Neuronal stem cell (in vitro differentiated cells): ENCODE measurements around the gene ZNF280B.

Source experiments
- DNase-seq: peaks from one replicate; pipeline ENCODE4 v3.0.0-alpha.2; 2013; ENCODE audit warnings: low spot score
- H2AFZ ChIP-seq: one replicate; pipeline ENCODE4 v1.6.1; 2013; ENCODE audit warnings: mild to moderate bottlenecking, low read length, inconsistent platforms
- H2AK5ac ChIP-seq: 2 replicates; pipeline ENCODE4 v1.6.1; 2013; ENCODE audit warnings: low read depth, mild to moderate bottlenecking, inconsistent platforms, low read length, moderate library complexity, mixed read lengths
- H2BK120ac ChIP-seq: 2 replicates; pipeline ENCODE4 v1.6.1; 2013; ENCODE audit warnings: low read depth, mild to moderate bottlenecking, inconsistent platforms, low read length, moderate library complexity, mixed read lengths
- H2BK12ac ChIP-seq: one replicate; pipeline ENCODE4 v1.6.1; 2013; ENCODE audit warnings: low read length, inconsistent platforms
- H2BK15ac ChIP-seq: 2 replicates; pipeline ENCODE4 v1.6.1; 2013; ENCODE audit warnings: mild to moderate bottlenecking, low read length, inconsistent platforms, mixed read lengths
- H2BK5ac ChIP-seq: one replicate; pipeline ENCODE4 v1.6.1; 2013; ENCODE audit warnings: inconsistent platforms, mild to moderate bottlenecking, low read length, moderate library complexity
- H3K14ac ChIP-seq: one replicate; pipeline ENCODE4 v1.6.1; 2013; ENCODE audit warnings: low read length, inconsistent platforms
- H3K18ac ChIP-seq: 2 replicates; pipeline ENCODE4 v1.6.1; 2013; ENCODE audit warnings: low read length, inconsistent platforms
- H3K23ac ChIP-seq: 2 replicates; pipeline ENCODE4 v1.6.1; 2013; ENCODE audit warnings: low read depth, mild to moderate bottlenecking, mixed read lengths, low read length, inconsistent platforms; ENCODE audit not compliant: poor library complexity
- H3K27ac ChIP-seq: replicated peaks from 3 replicates; pipeline ENCODE4 v1.5.1; 2013; ENCODE audit warnings: low read length, inconsistent platforms
- H3K27me3 ChIP-seq, 3 experiments: 2 replicates each; pipeline ENCODE4 v1.6.1; 2013; ENCODE audit warnings: low read length in 3 of 3, mild to moderate bottlenecking in 2 of 3, inconsistent platforms in 1 of 3, low read depth in 1 of 3, mixed read lengths in 1 of 3, moderate library complexity in 1 of 3; ENCODE audit not compliant: control insufficient read depth in 3 of 3, insufficient read depth in 3 of 3
- H3K36me3 ChIP-seq, 2 donors: replicated peaks in 1 of 2; 2 replicates each; pipeline ENCODE4 v1.6.1; 2013; ENCODE audit warnings: low read length in 2 of 2; ENCODE audit not compliant: control insufficient read depth in 2 of 2, insufficient read depth in 2 of 2
- H3K4ac ChIP-seq: 2 replicates; pipeline ENCODE4 v1.6.1; 2013; ENCODE audit warnings: inconsistent platforms, mild to moderate bottlenecking, low read length, moderate library complexity
- H3K4me1 ChIP-seq, 2 donors: 1 replicate in 1 of 2; 2 replicates in 1 of 2; pipeline ENCODE4 v1.6.1; 2013; ENCODE audit warnings: low read length in 2 of 2, low read depth in 1 of 2; ENCODE audit not compliant: control insufficient read depth in 2 of 2, insufficient read depth in 1 of 2
- H3K4me2 ChIP-seq: one replicate; pipeline ENCODE4 v1.6.1; 2013; ENCODE audit warnings: mild to moderate bottlenecking, low read length, inconsistent platforms; ENCODE audit not compliant: insufficient read depth, poor library complexity, severe bottlenecking
- H3K4me3 ChIP-seq, 2 donors: 2 replicates each; pipeline ENCODE4 v1.5.1; 2013; ENCODE audit warnings: low read length in 2 of 2, mild to moderate bottlenecking in 2 of 2, inconsistent platforms in 1 of 2, moderate library complexity in 1 of 2
- H3K79me1 ChIP-seq: one replicate; pipeline ENCODE4 v1.6.1; 2013; ENCODE audit warnings: low read depth, mild to moderate bottlenecking, inconsistent platforms, low read length, moderate library complexity
- H3K9ac ChIP-seq: one replicate; pipeline ENCODE4 v1.6.1; 2013; ENCODE audit warnings: mild to moderate bottlenecking, low read depth, low read length, inconsistent platforms; ENCODE audit not compliant: poor library complexity
- H3K9me3 ChIP-seq, 2 donors: replicated peaks in 1 of 2; 2 replicates each; pipeline versions ENCODE3 to v1.6.1; 2013; ENCODE audit warnings: low read length in 2 of 2, mild to moderate bottlenecking in 2 of 2, inconsistent platforms in 1 of 2, low read depth in 1 of 2, mixed read lengths in 1 of 2, moderate library complexity in 1 of 2; ENCODE audit not compliant: control insufficient read depth in 2 of 2, insufficient read depth in 1 of 2
- H4K8ac ChIP-seq: one replicate; pipeline ENCODE4 v1.6.1; 2013; ENCODE audit warnings: low read depth, mild to moderate bottlenecking, inconsistent platforms, low read length, moderate library complexity
- H4K91ac ChIP-seq: one replicate; pipeline ENCODE4 v1.6.1; 2013; ENCODE audit warnings: low read length, low read depth, mild to moderate bottlenecking, inconsistent platforms; ENCODE audit not compliant: poor library complexity
- WGBS, 2 donors: extraction: QIAGEN DNeasy Blood & Tissue Kit; methylation state at CpG; one replicate each; pipeline ENCODE4 v1.1.7; 2013; ENCODE audit warnings: missing lambda C conversion rate in 2 of 2, mixed read lengths in 1 of 2; ENCODE audit not compliant: insufficient read length in 2 of 2, insufficient replicate concordance in 1 of 2; ENCODE audit errors: extremely low coverage in 2 of 2; 5-methylcytosine and 5-hydroxymethylcytosine counted together

ZNF280B gene

GRCh38 chr22:22552630-22553029 lies 44.1 kb upstream of the ZNF280B start:
- no peaks in the 10 kb centered on the region for H3K79me1 ChIP-seq
- no peak overlapping the region for H2AK5ac ChIP-seq
- H2BK12ac ChIP-seq, result no peak overlapping the region
- WGBS, 2 donors, result no CpG with 5 or more reads among the region's 4 CpGs
- H2BK5ac ChIP-seq, result no peak overlapping the region
- no peak overlapping the region for H3K4me2 ChIP-seq
- H4K8ac ChIP-seq, result no peak overlapping the region
- H3K27ac ChIP-seq, result no peak overlapping the region
- no peak overlapping the region for H2AFZ ChIP-seq
- no peak overlapping the region for H4K91ac ChIP-seq
- H3K36me3 ChIP-seq, result no peaks in the 10 kb centered on the region
- no peaks in the 10 kb centered on the region for H3K4me1 ChIP-seq
- no peak overlapping the region for H3K14ac ChIP-seq
- H3K23ac ChIP-seq, result no peak overlapping the region
- H3K9ac ChIP-seq, result no peak overlapping the region
- H3K27me3 ChIP-seq, result peaks cover 0 to 42% (median 0%) of the 10 kb centered on the region in 3 experiments
- H3K4me3 ChIP-seq, result no peak overlapping the region
- H3K18ac ChIP-seq, result no peak overlapping the region
- H2BK15ac ChIP-seq, result no peak overlapping the region
- peaks cover 0 to 7% of the 10 kb centered on the region in 2 donors for H3K9me3 ChIP-seq
- no peak overlapping the region for H2BK120ac ChIP-seq
- H3K4ac ChIP-seq, result no peak overlapping the region
- no peak for DNase-seq

DNA sequence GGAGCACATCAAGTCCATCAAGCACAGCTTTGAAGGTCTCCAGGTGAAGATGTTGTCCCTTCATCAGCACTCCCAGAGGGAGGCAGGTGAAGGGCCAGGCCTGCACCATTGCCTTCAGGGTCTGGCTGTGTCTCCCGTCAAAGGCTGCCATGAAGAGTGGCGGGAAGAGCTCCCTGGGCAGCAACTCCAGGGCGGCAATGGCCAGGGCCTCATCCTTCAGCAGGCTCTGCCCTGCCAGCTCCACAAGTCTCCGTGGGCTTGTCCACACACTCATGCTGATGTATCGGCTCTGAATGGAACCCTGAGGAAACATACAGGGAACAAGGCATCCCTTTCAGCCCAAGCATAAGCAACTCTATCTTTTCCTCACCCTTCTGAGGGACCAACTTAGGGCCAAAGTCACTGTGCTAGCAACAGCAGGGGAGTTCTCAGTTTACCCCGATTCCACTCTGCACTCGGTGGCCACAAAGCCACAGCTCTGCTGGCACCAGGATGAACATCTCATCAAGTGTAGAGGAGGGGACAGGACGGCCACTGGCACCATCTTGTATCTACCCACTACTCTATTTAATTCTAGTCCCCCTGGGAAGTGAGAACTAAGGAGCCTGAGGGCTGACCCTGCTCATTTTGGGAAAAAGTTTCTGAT lies 42.4 kb upstream of the ZNF280B start:
- Histone ChIP-seq H3K79me1 (no peaks in the 10 kb centered on the region), H4K91ac (no peak overlapping the region), H3K36me3 (no peaks in the 10 kb centered on the region), H3K4ac (no peak overlapping the region), H2BK5ac (no peak overlapping the region), H2BK12ac (no peak overlapping the region), H3K23ac (no peak overlapping the region), H4K8ac (no peak overlapping the region), H2BK15ac (no peak overlapping the region), H3K4me3 (no peak overlapping the region), H2BK120ac (no peak overlapping the region), H3K18ac (no peak overlapping the region), H3K4me1 (no peaks in the 10 kb centered on the region), H3K14ac (no peak overlapping the region), H2AK5ac (no peak overlapping the region), H3K9ac (no peak overlapping the region), H2AFZ (no peak overlapping the region), H3K27me3 (peaks cover 0 to 52% (median 0%) of the 10 kb centered on the region in 3 experiments), H3K4me2 (no peak overlapping the region), H3K9me3 (no peaks in the 10 kb centered on the region), H3K27ac (no peak overlapping the region)
- no peak for DNase-seq
- WGBS, 2 donors, result no CpG with 5 or more reads among the region's 8 CpGs

GRCh38 chr22:22548910-22549309 lies 40.4 kb upstream of the ZNF280B start:
- H3K4me2 ChIP-seq, result no peak overlapping the region
- no peak for DNase-seq
- peaks cover 0 to 48% (median 0%) of the 10 kb centered on the region in 3 experiments for H3K27me3 ChIP-seq
- no peaks in the 10 kb centered on the region for H3K9me3 ChIP-seq
- H3K79me1 ChIP-seq, result no peaks in the 10 kb centered on the region
- H2BK120ac ChIP-seq, result no peak overlapping the region
- H3K18ac ChIP-seq, result no peak overlapping the region
- no CpG with 5 or more reads among the region's 1 CpG for WGBS, 2 donors
- no peak overlapping the region for H3K4ac ChIP-seq
- no peak overlapping the region for H3K9ac ChIP-seq
- no peaks in the 10 kb centered on the region for H3K4me1 ChIP-seq
- no peak overlapping the region for H3K27ac ChIP-seq
- H3K4me3 ChIP-seq, result no peak overlapping the region
- H4K8ac ChIP-seq, result no peak overlapping the region
- no peak overlapping the region for H2AK5ac ChIP-seq
- no peaks in the 10 kb centered on the region for H3K36me3 ChIP-seq
- H2BK12ac ChIP-seq, result no peak overlapping the region
- H2BK5ac ChIP-seq, result no peak overlapping the region
- no peak overlapping the region for H3K14ac ChIP-seq
- H4K91ac ChIP-seq, result no peak overlapping the region
- H2BK15ac ChIP-seq, result no peak overlapping the region
- H2AFZ ChIP-seq, result no peak overlapping the region
- no peak overlapping the region for H3K23ac ChIP-seq

DNA sequence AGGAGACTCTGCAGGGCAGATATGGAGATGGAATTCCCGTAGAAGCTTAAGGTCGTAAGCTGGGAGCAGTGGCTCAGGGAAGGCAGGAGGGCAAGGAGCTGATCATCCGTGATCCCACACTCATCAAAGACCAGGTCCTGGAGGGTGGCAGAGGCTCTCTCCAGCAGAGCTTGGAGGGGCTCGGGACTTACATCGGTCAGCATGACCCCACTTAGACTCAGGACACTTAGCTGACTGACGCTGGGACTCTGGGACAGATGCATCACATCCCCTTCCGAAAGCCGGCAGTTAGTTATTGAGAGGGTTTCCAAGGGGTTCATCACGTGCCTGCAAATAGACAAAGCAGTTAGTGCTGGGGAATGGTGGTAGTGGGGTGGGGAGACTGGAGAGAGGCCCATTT lies 39.8 kb upstream of the ZNF280B start:
- no peak overlapping the region for H3K4me3 ChIP-seq
- no peaks in the 10 kb centered on the region for H3K79me1 ChIP-seq
- H3K4me2 ChIP-seq, result no peak overlapping the region
- H3K4me1 ChIP-seq, result no peaks in the 10 kb centered on the region
- H2BK120ac ChIP-seq, result no peak overlapping the region
- WGBS, 2 donors, result no CpG with 5 or more reads among the region's 9 CpGs
- H4K91ac ChIP-seq, result no peak overlapping the region
- no peak for DNase-seq
- no peak overlapping the region for H2BK5ac ChIP-seq
- no peak overlapping the region for H2AFZ ChIP-seq
- H2AK5ac ChIP-seq, result no peak overlapping the region
- H3K14ac ChIP-seq, result peak overlapping the region; percentile 48
- no peaks in the 10 kb centered on the region for H3K9me3 ChIP-seq
- no peak overlapping the region for H3K18ac ChIP-seq
- no peak overlapping the region for H2BK15ac ChIP-seq
- no peak overlapping the region for H4K8ac ChIP-seq
- H3K36me3 ChIP-seq, result no peaks in the 10 kb centered on the region
- no peak overlapping the region for H2BK12ac ChIP-seq
- no peak overlapping the region for H3K4ac ChIP-seq
- H3K23ac ChIP-seq, result no peak overlapping the region
- H3K27me3 ChIP-seq, result peaks cover 0 to 44% (median 0%) of the 10 kb centered on the region in 3 experiments
- H3K9ac ChIP-seq, result no peak overlapping the region
- H3K27ac ChIP-seq, result no peak overlapping the region
